ENCODE data around the gene SMIM30.

The SMIM30 gene

DNA sequence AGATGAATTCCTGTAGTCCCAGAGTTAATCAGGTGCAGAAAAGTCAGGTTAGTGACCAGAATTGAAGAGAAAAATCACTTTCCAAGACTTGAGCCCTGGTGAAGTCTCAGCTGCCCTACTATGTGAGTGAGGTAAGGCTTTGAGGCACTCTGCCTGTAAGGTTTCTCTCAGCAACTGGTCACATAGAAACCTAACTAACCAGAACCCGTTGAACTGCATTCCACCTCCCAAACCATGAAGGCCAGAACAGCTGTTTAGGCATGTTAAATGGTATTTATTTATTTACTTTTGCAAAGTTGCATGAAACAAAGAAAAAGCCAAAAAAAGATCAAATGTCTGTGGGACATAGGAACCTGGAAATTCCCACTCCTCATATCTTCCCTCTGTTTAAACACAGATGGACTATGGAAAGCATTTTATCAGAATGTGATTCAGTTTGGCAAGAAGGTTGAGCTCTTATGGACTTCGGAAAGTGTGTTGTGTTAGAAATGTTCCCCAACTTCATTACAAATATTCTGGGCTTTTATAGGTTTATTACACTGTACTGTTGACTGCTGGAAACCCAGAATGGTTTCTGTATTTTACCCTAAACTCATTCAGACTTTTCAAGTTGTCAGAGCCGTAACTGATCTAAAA lies 19.0 kb downstream of the SMIM30 start:
- DNase-seq, result no peak

GRCh38 chr7:113094517-113095249 lies 23.7 kb downstream of the SMIM30 start:
- no peak for DNase-seq

DNA sequence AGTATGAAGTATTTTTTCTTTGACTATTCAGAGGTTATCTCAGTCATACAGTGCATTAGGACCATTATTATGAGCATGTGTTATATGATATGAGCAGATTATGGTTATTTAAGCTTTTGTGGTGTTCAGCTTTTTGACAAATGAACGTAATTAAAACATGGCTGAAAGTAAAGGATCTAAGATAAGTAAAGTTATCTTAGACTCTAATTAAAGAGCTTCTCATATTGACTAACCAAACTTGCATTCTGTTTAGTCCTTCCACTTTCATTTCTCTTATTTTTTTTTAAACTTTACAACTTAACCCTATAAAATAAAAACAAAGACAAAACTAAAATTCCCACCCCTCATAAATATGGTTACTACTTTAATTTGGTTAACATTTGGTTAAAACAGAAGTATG lies 24.8 kb downstream of the SMIM30 start:
- DNase-seq, result no peak

DNA sequence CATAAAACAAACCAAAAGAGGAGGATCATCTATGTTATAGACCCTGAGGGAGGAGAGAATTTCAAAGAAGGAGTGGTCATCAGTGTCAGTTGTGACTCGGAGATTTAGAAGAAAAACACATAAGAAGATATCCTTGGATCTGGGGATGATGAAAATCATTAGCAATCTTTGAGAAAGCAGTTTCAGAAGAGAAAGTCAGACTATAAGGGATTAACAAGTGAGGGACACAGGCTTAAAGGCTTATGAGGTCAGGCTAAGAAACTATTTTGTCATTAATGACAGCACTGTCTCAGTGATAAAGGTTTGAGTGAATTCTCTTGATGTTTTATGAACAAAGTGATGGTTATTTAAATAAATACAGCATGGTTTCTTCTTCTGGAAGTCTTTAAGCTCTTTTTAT lies 25.6 kb downstream of the SMIM30 start:
- DNase-seq, result no peak

DNA sequence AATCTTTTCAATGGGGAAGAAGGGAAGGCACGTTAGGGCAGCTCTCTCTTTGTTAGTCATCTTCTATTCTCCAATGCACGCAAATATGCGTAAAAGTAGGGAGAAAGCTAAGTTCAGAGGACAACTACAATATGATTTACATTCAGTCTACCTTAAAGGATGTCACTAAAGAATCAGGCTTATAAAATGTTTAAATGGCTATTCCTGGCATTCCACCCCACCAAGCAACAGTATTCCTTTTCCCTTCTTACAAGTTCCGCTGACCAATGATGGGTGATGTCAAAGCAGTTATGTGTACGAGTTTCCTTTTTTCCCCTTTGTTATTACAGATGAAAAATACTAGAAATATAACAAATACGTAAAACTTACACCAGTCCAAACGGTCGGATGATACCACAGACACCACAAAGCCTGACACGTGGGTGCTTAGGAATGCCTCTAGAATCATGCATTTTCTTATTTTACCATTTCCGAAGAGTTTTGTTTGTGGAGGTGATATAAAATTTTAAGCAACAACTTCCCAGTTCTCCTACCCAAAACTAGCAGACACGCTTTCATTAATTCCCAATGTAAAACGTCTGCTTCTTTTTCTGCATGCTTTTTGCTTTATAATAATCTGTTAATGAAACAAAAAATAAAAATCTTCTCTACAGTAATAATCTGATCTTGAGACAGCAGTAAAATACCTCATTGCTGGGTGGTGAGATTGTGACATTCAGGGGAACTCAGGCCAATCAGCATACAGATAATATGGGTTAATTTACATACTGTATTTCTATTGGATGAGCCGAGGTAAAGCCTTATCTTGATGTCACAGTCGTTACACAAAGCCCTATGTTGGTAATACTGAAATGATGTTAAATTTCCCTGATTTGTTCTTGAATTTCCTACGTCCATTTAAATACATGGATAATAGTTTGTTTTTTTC lies 31.0 kb downstream of the SMIM30 start:
- no peak for DNase-seq

DNA sequence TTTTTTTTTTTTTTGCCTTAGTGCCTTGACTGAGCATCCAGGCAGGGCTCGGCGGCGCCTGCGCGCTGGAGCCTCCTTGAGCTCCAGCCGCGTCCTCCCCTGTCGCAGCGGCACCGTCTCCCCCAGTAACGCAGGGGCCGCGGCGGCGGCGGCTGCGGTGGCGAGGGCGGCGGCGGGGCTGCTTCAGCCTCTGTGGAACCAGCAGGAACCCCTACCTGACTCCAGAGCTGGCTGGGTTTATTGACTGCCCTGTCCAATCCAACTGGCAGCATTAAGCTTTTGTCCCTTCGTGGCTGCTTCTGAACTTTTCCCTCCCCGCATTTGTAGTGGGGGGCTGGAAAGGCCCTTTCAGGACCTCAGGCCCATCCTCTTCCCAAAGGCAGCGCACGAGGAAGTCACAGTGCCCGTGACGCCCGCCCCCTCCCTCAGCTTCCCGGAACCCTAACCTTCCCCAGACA lies 31.9 kb downstream of the SMIM30 start, which contains the start of gene GPR85:
Gene GPR85 (minus strand): TSS at position 397 of the 458 bp plus-strand sequence. CDS start 2,106 bp downstream, outside the sequence.
- DNase-seq, result peak; percentile 29

DNA sequence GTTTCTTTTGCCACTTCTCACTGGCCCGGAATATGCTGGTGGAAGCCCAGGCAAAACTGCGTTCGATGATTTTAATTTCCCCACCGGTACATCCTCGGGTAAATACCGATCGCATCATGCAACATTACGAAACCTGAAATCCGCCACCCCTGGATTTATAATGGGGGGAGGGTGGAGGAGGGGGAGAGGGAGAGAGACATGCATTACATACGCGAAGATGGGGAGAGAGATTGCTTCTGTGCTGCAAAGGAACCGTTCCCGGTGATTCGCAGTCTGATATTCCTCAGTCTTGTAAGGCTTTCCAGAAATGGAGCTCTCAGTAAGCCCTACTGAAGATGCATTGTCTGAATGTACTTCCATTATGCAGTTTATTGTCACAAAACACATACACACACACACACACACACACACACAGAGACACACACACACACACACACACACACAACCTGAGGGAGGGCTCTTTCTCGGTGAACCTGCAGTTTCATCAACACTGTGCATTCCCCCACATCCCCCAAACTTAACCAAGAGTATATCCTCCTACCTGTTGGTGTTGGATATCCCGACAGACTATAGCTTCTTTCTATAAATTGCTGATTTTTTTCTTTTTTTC lies 32.5 kb downstream of the SMIM30 start:
- no peak for DNase-seq

DNA sequence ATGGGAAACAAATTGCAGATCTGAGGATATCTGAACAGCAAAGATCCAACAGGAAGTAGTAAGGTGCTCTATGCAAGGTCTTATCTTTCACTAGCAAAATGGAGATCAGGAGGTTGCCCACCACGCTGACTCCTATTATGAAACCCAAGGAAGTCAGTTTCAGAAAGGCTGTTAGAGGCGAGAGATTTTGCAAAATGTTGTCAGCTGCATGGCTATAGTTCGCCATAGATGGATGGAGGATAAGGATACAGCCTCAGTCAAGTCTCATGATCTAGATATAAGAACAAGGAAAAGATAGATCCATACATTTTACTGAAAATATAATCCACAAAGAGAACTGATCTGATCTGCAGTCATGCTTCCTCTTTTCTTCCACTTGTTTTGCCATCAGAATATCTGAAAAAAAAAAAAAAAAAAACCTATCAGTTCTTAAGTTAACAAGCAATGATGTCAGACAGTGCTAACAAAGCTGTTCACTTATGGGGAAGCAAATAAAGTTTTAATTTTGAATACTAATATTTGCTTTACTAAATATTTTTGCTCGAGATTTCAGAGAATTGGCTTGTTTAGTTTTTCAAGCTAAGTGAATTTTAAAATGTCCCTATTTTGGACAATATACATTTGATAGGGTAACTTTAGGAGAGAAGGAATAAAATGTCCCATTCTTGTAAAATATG lies 33.7 kb downstream of the SMIM30 start:
- DNase-seq, result no peak

- DNase-seq, result no peak
Observed at GRCh38 chr7:113083816-113084495, 34.4 kb downstream of the SMIM30 start.

DNA sequence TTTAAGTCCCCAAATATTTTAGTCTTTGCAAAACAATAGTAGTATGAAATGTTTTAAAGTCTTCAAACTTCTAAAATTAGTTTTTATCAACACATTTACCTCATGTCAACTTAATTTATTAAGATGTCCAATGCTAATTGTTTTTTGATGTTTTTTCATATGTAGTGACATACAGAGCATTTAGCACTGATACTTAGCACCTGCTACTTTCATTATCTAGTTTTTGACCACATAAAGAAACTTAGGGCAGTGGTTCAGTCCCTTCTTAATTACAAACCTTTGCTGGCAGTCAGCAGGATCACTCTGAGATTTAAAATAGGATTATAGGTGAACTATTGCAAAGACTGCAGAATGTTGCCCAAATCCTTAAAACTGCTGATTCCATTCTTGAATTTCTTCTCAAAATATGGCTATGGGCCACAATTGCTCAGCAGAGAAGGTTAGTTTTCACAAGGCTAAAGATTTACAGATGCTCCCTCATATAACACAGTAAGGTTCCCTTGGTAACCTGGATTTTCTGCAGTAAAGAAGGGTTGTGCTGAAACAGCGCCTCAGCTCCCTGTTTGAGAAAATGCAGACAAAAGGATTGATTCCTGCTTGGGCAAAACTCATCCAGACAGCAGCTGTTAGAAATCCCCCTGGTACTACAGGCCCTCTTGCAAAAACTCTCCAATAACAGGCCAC lies 35.1 kb downstream of the SMIM30 start:
- no peak for DNase-seq

GRCh38 chr7:113078331-113078730 lies 40.0 kb downstream of the SMIM30 start:
- DNase-seq, result no peak

DNA sequence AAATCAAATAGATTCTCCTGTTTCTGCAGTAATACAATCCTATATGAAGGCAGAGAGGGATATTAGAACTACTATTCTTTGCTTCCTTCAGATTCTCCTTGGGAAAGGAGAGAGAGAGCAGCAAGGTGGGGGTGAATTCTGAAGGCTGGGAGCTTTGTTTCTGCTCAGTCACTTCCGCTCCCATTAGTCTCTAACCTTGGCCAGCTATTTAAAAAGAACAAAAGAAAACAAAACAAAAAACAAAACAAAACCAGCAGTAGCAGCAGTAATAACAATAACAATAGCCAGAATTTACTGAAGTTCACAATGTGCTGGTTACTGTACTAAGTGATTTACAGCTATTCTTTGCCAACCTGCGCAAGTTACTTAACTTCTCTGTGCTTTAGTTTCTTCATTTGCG lies 41.7 kb downstream of the SMIM30 start:
- no peak for DNase-seq

DNA sequence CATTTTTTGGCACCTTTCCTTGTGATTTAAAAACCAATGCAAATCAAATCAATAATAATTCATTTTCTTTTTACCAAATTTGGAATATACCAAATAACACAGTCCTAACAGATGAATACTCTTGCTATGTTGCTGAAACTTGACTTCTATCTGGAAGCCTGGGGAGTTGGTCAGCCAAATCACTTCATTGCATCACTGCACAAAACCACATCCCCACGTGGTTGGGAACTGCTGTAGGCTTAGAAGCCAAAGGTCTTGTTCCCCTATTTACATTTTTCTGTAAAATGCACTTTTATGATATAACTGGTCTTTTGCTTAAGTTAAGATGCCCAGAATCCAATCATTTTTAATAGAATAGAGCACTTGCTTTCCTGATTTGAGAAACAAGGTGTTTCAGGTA lies 46.9 kb downstream of the SMIM30 start:
- DNase-seq, result no peak
